K562 (cell line): ENCODE results near the gene ROM1.
A peak's percentile ranks its signal among the peaks of the same experiment; 100 is the strongest.

Experiments
- CEBPB ChIP-seq: fragments of 450-650 bp; IDR thresholded peaks from 2 replicates; pipeline ENCODE4 v1.6.1; 2016; ENCODE audit warnings: missing genetic modification characterization, missing compliant biosample characterization
- GATAD2A ChIP-seq: fragments of 450-650 bp; IDR thresholded peaks from 2 replicates; pipeline ENCODE4 v1.6.1; 2017
- HMGN3 ChIP-seq: IDR thresholded peaks from 2 replicates; pipeline ENCODE4 v1.6.1; 2011; ENCODE audit warnings: borderline replicate concordance, low read depth, mild to moderate bottlenecking, mixed read lengths, low read length; ENCODE audit not compliant: insufficient read length; ENCODE audit errors: extremely low read depth
- JUND ChIP-seq, 2 experiments: IDR thresholded peaks; 2 replicates in 1 of 2; 3 replicates in 1 of 2; pipeline ENCODE4 v1.6.1; 2011; ENCODE audit warnings: borderline replicate concordance in 2 of 2, low read depth in 2 of 2, low read length in 2 of 2, improper control_type of control experiment in 1 of 2, missing biosample characterization in 1 of 2, missing genetic modification characterization in 1 of 2, missing genetic modification reagents in 1 of 2
- POLR2A ChIP-seq: fragments of 450-650 bp; conservative IDR thresholded peaks from 2 replicates; pipeline ENCODE4 v1.6.1; 2016
- POLR2AphosphoS5 ChIP-seq: IDR thresholded peaks from 2 replicates; pipeline ENCODE4 v1.6.1; 2011; ENCODE audit warnings: mild to moderate bottlenecking, low read depth, low read length, moderate library complexity; ENCODE audit not compliant: control insufficient read depth, insufficient read depth
- ZNF121 ChIP-seq: sonication (generic); formaldehyde crosslinking; conservative IDR thresholded peaks from 2 replicates; pipeline ENCODE4 v1.8.0; 2022; ENCODE audit warnings: missing genetic modification reagents
- TF ChIP-seq, protein P1 (sequence below), 3 experiments: IDR thresholded peaks in 2 of 3; conservative IDR thresholded peaks in 1 of 3; 2 replicates each; pipeline ENCODE4 v1.5.1; 2011 to 2012; ENCODE audit warnings: low read length in 3 of 3, mild to moderate bottlenecking in 3 of 3, control low read depth in 2 of 3, improper control_type of control experiment in 1 of 3, inconsistent platforms in 1 of 3, low read depth in 1 of 3, mixed read lengths in 1 of 3, moderate library complexity in 1 of 3; ENCODE audit not compliant: insufficient read depth in 2 of 3
- TF ChIP-seq, protein P2 (sequence below): fragments of 250-450 bp; sonication (Bioruptor Pico); IDR thresholded peaks from 2 replicates; pipeline ENCODE4 v1.6.1; 2021; ENCODE audit warnings: mild to moderate bottlenecking

DNA sequence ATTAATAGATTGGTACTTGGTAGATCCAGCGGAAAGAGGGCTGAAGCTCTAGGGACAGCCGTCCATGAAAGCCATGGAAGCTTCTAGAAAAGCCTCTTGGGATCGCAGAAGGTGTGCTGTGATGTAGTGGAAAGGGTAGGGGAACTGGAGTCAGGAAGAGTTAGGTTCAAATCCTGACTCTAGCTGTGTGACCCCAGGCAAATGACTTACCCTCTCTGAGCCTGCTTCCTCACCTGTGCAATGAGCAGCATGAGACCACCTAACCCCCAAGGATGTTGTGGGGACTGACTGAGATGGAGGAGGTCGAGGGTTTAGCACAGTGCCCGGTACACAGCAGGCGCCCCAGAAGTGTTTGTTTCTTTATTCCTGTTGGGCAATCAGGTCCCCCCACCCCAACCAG, 2.7 kb upstream of the ROM1 start:
- TF ChIP-seq POLR2AphosphoS5 (no peak), HMGN3 (no peak), CEBPB (tag) (peak; percentile 31; the same call in 1 of the 2 replicates), JUND (IDR thresholded peaks at IDR 0.05; ENCODE audit: borderline replicate concordance, low read depth, low read length) (no peak), JUND (tag; IDR thresholded peaks at IDR 0.05; ENCODE audit: borderline replicate concordance, low read depth, low read length) (no peak), ZNF121 (CRISPR knock-in tag) (no peak), GATAD2A (no peak), POLR2A (no peak)
- TF ChIP-seq, protein P1, sequence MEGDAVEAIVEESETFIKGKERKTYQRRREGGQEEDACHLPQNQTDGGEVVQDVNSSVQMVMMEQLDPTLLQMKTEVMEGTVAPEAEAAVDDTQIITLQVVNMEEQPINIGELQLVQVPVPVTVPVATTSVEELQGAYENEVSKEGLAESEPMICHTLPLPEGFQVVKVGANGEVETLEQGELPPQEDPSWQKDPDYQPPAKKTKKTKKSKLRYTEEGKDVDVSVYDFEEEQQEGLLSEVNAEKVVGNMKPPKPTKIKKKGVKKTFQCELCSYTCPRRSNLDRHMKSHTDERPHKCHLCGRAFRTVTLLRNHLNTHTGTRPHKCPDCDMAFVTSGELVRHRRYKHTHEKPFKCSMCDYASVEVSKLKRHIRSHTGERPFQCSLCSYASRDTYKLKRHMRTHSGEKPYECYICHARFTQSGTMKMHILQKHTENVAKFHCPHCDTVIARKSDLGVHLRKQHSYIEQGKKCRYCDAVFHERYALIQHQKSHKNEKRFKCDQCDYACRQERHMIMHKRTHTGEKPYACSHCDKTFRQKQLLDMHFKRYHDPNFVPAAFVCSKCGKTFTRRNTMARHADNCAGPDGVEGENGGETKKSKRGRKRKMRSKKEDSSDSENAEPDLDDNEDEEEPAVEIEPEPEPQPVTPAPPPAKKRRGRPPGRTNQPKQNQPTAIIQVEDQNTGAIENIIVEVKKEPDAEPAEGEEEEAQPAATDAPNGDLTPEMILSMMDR (IDR thresholded peaks at IDR 0.05 in 2 of 3, conservative IDR thresholded peaks at IDR 0.05 in 1 of 3; ENCODE audit: insufficient read depth in 2 of 3, low read depth in 1 of 3, low read length in 3 of 3), result no peak
- TF ChIP-seq, protein P2, sequence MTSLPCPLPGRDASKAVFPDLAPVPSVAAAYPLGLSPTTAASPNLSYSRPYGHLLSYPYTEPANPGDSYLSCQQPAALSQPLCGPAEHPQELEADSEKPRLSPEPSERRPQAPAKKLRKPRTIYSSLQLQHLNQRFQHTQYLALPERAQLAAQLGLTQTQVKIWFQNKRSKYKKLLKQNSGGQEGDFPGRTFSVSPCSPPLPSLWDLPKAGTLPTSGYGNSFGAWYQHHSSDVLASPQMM (CRISPR knock-in tag), result no peak
